Kidney (tissue), 14 donors: Measurements from ENCODE around the gene PRM2. TPM values are rescaled to one million over a fixed set of nuclear protein-coding genes. Genes with fewer than 3 reads are reported as not detected.

Source experiments
- DNase-seq, 5 donors: peaks; one replicate each; pipeline ENCODE4 v3.0.0-alpha.2; 2013 to 2020
- FAIRE-seq: peaks from 2 replicates; lab custom pipeline; 2012; peaks lifted over from hg19 to GRCh38; lab: Jason Lieb, UNC
- H3K27ac ChIP-seq, 2 donors: one replicate each; pipeline ENCODE4 v1.7.0; 2013; ENCODE audit warnings: low read depth in 2 of 2, low read length in 2 of 2, inconsistent platforms in 1 of 2
- H3K27me3 ChIP-seq: one replicate; pipeline ENCODE4 v1.7.1; 2013; ENCODE audit warnings: low read length, inconsistent platforms; ENCODE audit not compliant: control insufficient read depth, insufficient read depth
- H3K36me3 ChIP-seq, 3 donors: one replicate each; pipeline versions ENCODE4 v1.7.0 to v1.7.1; 2013; ENCODE audit warnings: low read length in 3 of 3, control low read depth in 1 of 3, inconsistent platforms in 1 of 3; ENCODE audit not compliant: insufficient read depth in 3 of 3, control insufficient read depth in 2 of 3
- H3K4me1 ChIP-seq, 3 donors: one replicate each; pipeline versions ENCODE4 v1.7.0 to v1.7.1; 2013; ENCODE audit warnings: low read length in 3 of 3, inconsistent platforms in 1 of 3, low read depth in 1 of 3; ENCODE audit not compliant: control insufficient read depth in 2 of 3, insufficient read depth in 2 of 3
- H3K4me3 ChIP-seq, 3 donors: one replicate each; pipeline versions ENCODE4 v1.7.0 to v1.8.1; 2013; ENCODE audit warnings: low read length in 3 of 3, control low read depth in 1 of 3, inconsistent platforms in 1 of 3
- H3K9ac ChIP-seq, 3 donors: one replicate each; pipeline versions ENCODE4 v1.7.0 to v1.7.1; 2013; ENCODE audit warnings: low read length in 3 of 3, control low read depth in 1 of 3, inconsistent platforms in 1 of 3
- H3K9me3 ChIP-seq, 3 donors: one replicate each; pipeline versions ENCODE4 v1.7.0 to v1.7.1; 2013; ENCODE audit warnings: low read length in 3 of 3, control low read depth in 1 of 3, inconsistent platforms in 1 of 3; ENCODE audit not compliant: control insufficient read depth in 2 of 3, insufficient read depth in 1 of 3
- intact Hi-C: fragments of 100-400 bp; cut with DNase I; formaldehyde crosslinking; loops from one replicate; pipeline ENCODE4 v1.11.1; 2022
- polyA plus RNA-seq: library from polyadenylated mRNA; stranded (reverse); fragments of 350-450 nt; fragmentation: Illumina TruSeq; extraction: RNeasy Lipid Tissue Mini Kit (QIAGEN cat#74804); gene quantifications from one replicate; pipeline ENCODE4 v1.2.3, GENCODE V29; 2014; ENCODE audit warnings: low read depth, low replicate concordance; ENCODE audit not compliant: insufficient read depth
- total RNA-seq: library from RNA; stranded (reverse); fragmentation: NEBNext Ultra II Directional; extraction: Animal tissue kit (Norgen Biotek cat#: 25700); gene quantifications from one replicate; pipeline ENCODE4 v1.2.1, GENCODE V29; 2021
- TF ChIP-seq, protein P1 (sequence below): IDR thresholded peaks from 3 replicates; pipeline ENCODE4 v1.5.1; 2012; ENCODE audit warnings: mild to moderate bottlenecking, moderate library complexity, borderline replicate concordance; ENCODE audit not compliant: insufficient read depth; ENCODE audit errors: extremely low read depth
- donor health status: control.
- donor health status: control.
- donor health status: control.
- donor health status: control.
- donor health status: control.
- donor health status: DM: yes; HTN: yes; CAD: no.
- donor health status: Normal renal cell carcinoma (clear cell type).

The PRM2 gene
- total and polyA plus RNA-seq, 2 donors from 2014 or later = not detected

DNA sequence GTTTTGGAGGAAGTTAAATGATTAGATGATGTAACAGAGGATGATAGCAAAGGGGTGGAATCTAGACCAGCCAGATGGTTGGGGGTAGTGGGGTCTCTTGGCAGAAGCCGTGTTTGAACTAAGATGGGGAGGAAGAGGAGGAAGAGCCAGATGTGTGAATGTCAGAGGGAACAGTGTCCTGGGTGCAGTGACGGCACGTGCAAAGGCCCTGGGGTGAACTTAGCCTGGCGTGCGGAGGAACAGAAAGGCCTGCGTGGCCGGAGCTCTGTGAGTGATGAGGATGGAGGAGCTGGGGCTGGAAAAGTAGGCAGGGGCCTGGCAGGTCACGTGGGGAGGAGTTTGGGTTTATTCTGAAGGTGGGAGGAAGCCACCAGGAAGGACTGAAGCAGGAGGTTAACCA is 42.5 kb upstream of the PRM2 start:
- Histone ChIP-seq H3K27ac (no peak overlapping the region), H3K27me3 (no peaks in the 10 kb centered on the region), H3K4me3 (no peak overlapping the region), H3K4me1 (peaks cover 0 to 3% (median 0%) of the 10 kb centered on the region in 3 donors), H3K9ac (no peak overlapping the region), H3K36me3 (no peaks in the 10 kb centered on the region), H3K9me3 (no peaks in the 10 kb centered on the region)
- intact Hi-C loops = no loop called here
- TF ChIP-seq, protein P1, sequence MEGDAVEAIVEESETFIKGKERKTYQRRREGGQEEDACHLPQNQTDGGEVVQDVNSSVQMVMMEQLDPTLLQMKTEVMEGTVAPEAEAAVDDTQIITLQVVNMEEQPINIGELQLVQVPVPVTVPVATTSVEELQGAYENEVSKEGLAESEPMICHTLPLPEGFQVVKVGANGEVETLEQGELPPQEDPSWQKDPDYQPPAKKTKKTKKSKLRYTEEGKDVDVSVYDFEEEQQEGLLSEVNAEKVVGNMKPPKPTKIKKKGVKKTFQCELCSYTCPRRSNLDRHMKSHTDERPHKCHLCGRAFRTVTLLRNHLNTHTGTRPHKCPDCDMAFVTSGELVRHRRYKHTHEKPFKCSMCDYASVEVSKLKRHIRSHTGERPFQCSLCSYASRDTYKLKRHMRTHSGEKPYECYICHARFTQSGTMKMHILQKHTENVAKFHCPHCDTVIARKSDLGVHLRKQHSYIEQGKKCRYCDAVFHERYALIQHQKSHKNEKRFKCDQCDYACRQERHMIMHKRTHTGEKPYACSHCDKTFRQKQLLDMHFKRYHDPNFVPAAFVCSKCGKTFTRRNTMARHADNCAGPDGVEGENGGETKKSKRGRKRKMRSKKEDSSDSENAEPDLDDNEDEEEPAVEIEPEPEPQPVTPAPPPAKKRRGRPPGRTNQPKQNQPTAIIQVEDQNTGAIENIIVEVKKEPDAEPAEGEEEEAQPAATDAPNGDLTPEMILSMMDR = no peak
- FAIRE-seq (no peak), DNase-seq (peak in 1 of 5 donors; percentile 31)

DNA sequence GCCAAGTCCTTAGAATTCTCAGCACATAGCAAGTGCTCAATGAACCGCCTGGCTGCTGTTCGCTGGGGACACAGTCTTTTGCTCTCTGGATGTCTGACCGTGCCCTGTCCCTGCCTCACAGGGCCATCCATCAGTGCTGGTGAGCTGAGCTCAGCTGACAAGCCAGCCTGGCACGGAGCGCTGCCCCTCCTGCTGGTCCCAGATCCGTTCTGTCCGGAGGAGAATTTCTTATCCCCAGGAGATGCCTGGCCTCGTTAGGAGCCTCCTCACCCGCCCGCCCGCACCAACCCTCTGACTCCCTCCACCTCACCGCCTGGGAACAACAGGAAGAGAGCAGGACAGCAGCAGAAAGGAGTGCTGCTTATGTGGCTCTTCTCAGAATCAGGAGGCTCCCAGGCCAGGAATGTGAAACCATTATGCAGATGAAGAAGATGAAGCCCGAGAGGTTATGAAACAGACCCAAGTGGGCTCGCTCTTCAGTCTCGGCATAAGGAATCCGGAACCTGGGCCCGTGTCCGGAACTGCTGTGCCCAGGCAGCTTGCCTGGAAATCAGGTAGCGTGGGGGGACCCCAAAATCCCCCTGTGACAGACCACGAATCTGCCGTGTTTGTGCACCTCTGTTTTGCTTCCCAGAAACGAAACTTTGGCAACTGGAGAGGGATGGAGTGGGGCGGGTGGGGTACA is 40.2 kb upstream of the PRM2 start:
- no peak overlapping the region for H3K4me3 ChIP-seq
- H3K27ac ChIP-seq = no peak overlapping the region
- H3K9ac ChIP-seq = no peak overlapping the region
- no peak for FAIRE-seq
- peaks cover 0 to 8% (median 6%) of the 10 kb centered on the region in 3 donors for H3K4me1 ChIP-seq
- no peaks in the 10 kb centered on the region for H3K9me3 ChIP-seq
- DNase-seq = peak in 3 of 5 donors; percentile 47 to 57 (median 51)
- TF ChIP-seq, protein P1 = no peak
- no peaks in the 10 kb centered on the region for H3K27me3 ChIP-seq
- no peaks in the 10 kb centered on the region for H3K36me3 ChIP-seq
- intact Hi-C loops = no loop called here

DNA sequence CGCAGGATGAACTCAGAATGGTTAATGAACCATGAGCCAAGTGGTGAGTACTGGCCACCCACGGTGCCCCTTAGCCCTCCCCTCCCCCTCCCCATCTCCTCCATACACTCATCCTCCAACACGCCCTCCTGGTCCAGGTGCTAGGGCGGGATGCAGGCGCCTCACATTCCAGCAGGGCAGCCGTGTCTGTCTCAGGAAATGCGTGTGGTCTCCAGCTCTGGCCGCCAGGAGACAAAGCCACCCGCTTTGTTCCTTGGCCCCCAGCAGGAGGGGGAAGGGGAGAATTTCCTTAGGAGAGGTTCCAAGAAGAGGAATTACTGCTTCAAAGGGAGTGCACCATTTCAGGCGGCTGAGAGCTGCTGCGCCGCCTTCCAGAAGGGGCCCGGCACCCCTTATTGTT is 39.2 kb upstream of the PRM2 start:
- H3K9me3 ChIP-seq = no peaks in the 10 kb centered on the region
- FAIRE-seq (no peak), DNase-seq (peak; percentile 87 to 95 (median 93))
- H3K27me3 ChIP-seq = no peaks in the 10 kb centered on the region
- H3K4me1 ChIP-seq = peaks cover 0 to 10% (median 6%) of the 10 kb centered on the region in 3 donors
- H3K27ac ChIP-seq = no peak overlapping the region
- H3K9ac ChIP-seq = no peak overlapping the region
- intact Hi-C loops = no loop called here
- no peak overlapping the region for H3K4me3 ChIP-seq
- TF ChIP-seq, protein P1 = no peak
- H3K36me3 ChIP-seq = no peaks in the 10 kb centered on the region
